IPS-NIHi11 (cell line): Measurements from ENCODE around the gene GPT2.

ENCODE experiments used
- DNase-seq: peaks from one replicate; pipeline ENCODE4 v3.0.0; 2012; ENCODE audit warnings: mixed read lengths, low spot score

GPT2 gene

GRCh38 chr16:46883690-46884512, at the start of gene GPT2:
GPT2 (plus strand) TSS chr16:46884362; CDS start chr16:46884716, 354 bp downstream.
- DNase-seq: peak; percentile 92

- DNase-seq: no peak
Observed at GRCh38 chr16:46836534-46837530, 47.3 kb upstream of the GPT2 start.

GRCh38 chr16:46839986-46840443, 44.1 kb upstream of the GPT2 start:
- no peak for DNase-seq

- no peak for DNase-seq
Observed at GRCh38 chr16:46842192-46842895, 41.8 kb upstream of the GPT2 start.

GRCh38 chr16:46843898-46844642, 40.1 kb upstream of the GPT2 start:
- no peak for DNase-seq

- DNase-seq: no peak
Observed at GRCh38 chr16:46844771-46845170, 39.4 kb upstream of the GPT2 start.

- no peak for DNase-seq
Observed at GRCh38 chr16:46845952-46846351, 38.2 kb upstream of the GPT2 start.

- peak; percentile 18 for DNase-seq
Observed at GRCh38 chr16:46848768-46849764, 35.1 kb upstream of the GPT2 start.

GRCh38 chr16:46850619-46851555, 33.3 kb upstream of the GPT2 start:
- DNase-seq: no peak

- DNase-seq: no peak
Observed at GRCh38 chr16:46852130-46852529, 32.0 kb upstream of the GPT2 start.

GRCh38 chr16:46853713-46854443, 30.3 kb upstream of the GPT2 start:
- peak; percentile 90 for DNase-seq

- DNase-seq: no peak
Observed at GRCh38 chr16:46854846-46855245, 29.3 kb upstream of the GPT2 start.

- no peak for DNase-seq
Observed at GRCh38 chr16:46855389-46855788, 28.8 kb upstream of the GPT2 start.

- DNase-seq: peak; percentile 26
Observed at GRCh38 chr16:46857368-46857945, 26.7 kb upstream of the GPT2 start.

- DNase-seq: no peak
Observed at GRCh38 chr16:46858151-46858550, 26.0 kb upstream of the GPT2 start.

- peak; percentile 15 for DNase-seq
Observed at GRCh38 chr16:46859719-46860152, 24.4 kb upstream of the GPT2 start.

- DNase-seq: no peak
Observed at GRCh38 chr16:46862555-46863447, 21.4 kb upstream of the GPT2 start.
